IMR-90 (cell line): ENCODE results near the gene SPDYE1. TPM values are rescaled to one million over a fixed set of nuclear protein-coding genes. Genes with fewer than 3 reads are reported as not detected.

Experiments used
- ATAC-seq: fragments of 200-7000 bp; cut with Tn5 transposase; 2 replicates; pipeline ENCODE4 v1.9.1; 2020; ENCODE audit warnings: low read depth, mild to moderate bottlenecking, moderate library complexity
- BruUV-seq: library from RNA; stranded (reverse); fragments of 400-500 nt; replicated peaks from 2 replicates; lab custom pipeline; 2021; lab: Mats Ljungman, UMichigan
- CTCF ChIA-PET: fragments of 300-600 bp; formaldehyde crosslinking; extraction: SDS; loops from one replicate; lab custom pipeline; 2021; ENCODE audit warnings: antibody characterized with exemption; lab: Yijun Ruan, JAX
- POLR2A ChIA-PET: fragments of 300-600 bp; sonication (Branson Sonifier 250); formaldehyde crosslinking; loops from one replicate; lab custom pipeline; 2022; ENCODE audit warnings: antibody characterized with exemption; ENCODE audit not compliant: unreplicated experiment; lab: Charles Lee
- DNase-seq: peaks from one replicate; pipeline ENCODE4 v3.0.0; 2013
- H2AFZ ChIP-seq: replicated peaks from 2 replicates; pipeline ENCODE3; 2013; ENCODE audit warnings: low read length, mild to moderate bottlenecking; ENCODE audit not compliant: poor library complexity
- H2AK5ac ChIP-seq: 2 replicates; pipeline ENCODE4 v1.6.1; 2013; ENCODE audit warnings: low read depth, low read length, inconsistent platforms
- H2AK9ac ChIP-seq: replicated peaks from 2 replicates; pipeline ENCODE3; 2013; ENCODE audit warnings: mild to moderate bottlenecking, low read depth, low read length, moderate library complexity; ENCODE audit not compliant: poor library complexity
- H2BK120ac ChIP-seq: 2 replicates; pipeline ENCODE4 v1.6.1; 2013; ENCODE audit warnings: low read depth, low read length, inconsistent platforms
- H2BK15ac ChIP-seq: 3 replicates; pipeline ENCODE4 v1.6.1; 2013; ENCODE audit warnings: low read depth, low read length, inconsistent platforms
- H2BK20ac ChIP-seq: 2 replicates; pipeline ENCODE4 v1.6.1; 2013; ENCODE audit warnings: low read depth, mild to moderate bottlenecking, inconsistent platforms, low read length, moderate library complexity
- H2BK5ac ChIP-seq: 2 replicates; pipeline ENCODE4 v1.6.1; 2013; ENCODE audit warnings: mild to moderate bottlenecking, low read depth, low read length, inconsistent platforms; ENCODE audit not compliant: poor library complexity, severe bottlenecking
- H3K14ac ChIP-seq: replicated peaks from 2 replicates; pipeline ENCODE4 v1.6.1; 2013; ENCODE audit warnings: low read depth, low read length, inconsistent platforms
- H3K18ac ChIP-seq: 2 replicates; pipeline ENCODE4 v1.6.1; 2013; ENCODE audit warnings: low read depth, low read length, control low read depth
- H3K23ac ChIP-seq: 2 replicates; pipeline ENCODE4 v1.6.1; 2013; ENCODE audit warnings: low read depth, low read length, inconsistent platforms
- H3K27ac ChIP-seq: 2 replicates; pipeline ENCODE4 v1.5.1; 2013; ENCODE audit warnings: mild to moderate bottlenecking, control low read depth, low read length; ENCODE audit not compliant: insufficient read depth
- H3K27me3 ChIP-seq: 2 replicates; pipeline ENCODE4 v1.6.1; 2013; ENCODE audit warnings: low read length; ENCODE audit not compliant: control insufficient read depth, insufficient read depth
- H3K36me3 ChIP-seq: 2 replicates; pipeline ENCODE4 v1.6.1; 2013; ENCODE audit warnings: low read length, mixed read lengths; ENCODE audit not compliant: control insufficient read depth, insufficient read depth
- H3K4ac ChIP-seq: 2 replicates; pipeline ENCODE4 v1.6.1; 2013; ENCODE audit warnings: low read depth, low read length, inconsistent platforms
- H3K4me1 ChIP-seq: 2 replicates; pipeline ENCODE4 v1.6.1; 2013; ENCODE audit warnings: low read length, mixed read lengths; ENCODE audit not compliant: control insufficient read depth, insufficient read depth
- H3K4me2 ChIP-seq: 2 replicates; pipeline ENCODE4 v1.6.1; 2013; ENCODE audit warnings: low read depth, mild to moderate bottlenecking, control low read depth, low read length, moderate library complexity
- H3K4me3 ChIP-seq: 2 replicates; pipeline ENCODE4 v1.5.1; 2013; ENCODE audit warnings: low read depth, mild to moderate bottlenecking, control low read depth, low read length, moderate library complexity; ENCODE audit not compliant: insufficient read depth
- H3K56ac ChIP-seq: 2 replicates; pipeline ENCODE4 v1.6.1; 2013; ENCODE audit warnings: low read length, inconsistent platforms; ENCODE audit not compliant: insufficient read depth; ENCODE audit errors: extremely low read depth
- H3K79me1 ChIP-seq, 2 experiments: 2 replicates each; pipeline ENCODE4 v1.6.1; 2013; ENCODE audit warnings: low read length in 2 of 2, inconsistent platforms in 1 of 2, low read depth in 1 of 2
- H3K9ac ChIP-seq: 2 replicates; pipeline ENCODE4 v1.6.1; 2013; ENCODE audit warnings: low read depth, low read length, control low read depth
- H3K9me1 ChIP-seq: 2 replicates; pipeline ENCODE4 v1.6.1; 2013; ENCODE audit warnings: low read length, inconsistent platforms; ENCODE audit not compliant: insufficient read depth
- H3K9me3 ChIP-seq: 2 replicates; pipeline ENCODE4 v1.6.1; 2013; ENCODE audit warnings: low read length; ENCODE audit not compliant: control insufficient read depth, insufficient read depth
- H4K20me1 ChIP-seq: 2 replicates; pipeline ENCODE4 v1.6.1; 2013; ENCODE audit warnings: low read length, inconsistent platforms; ENCODE audit not compliant: insufficient read depth
- H4K5ac ChIP-seq: 2 replicates; pipeline ENCODE4 v1.6.1; 2013; ENCODE audit warnings: mild to moderate bottlenecking, low read depth, low read length, control low read depth
- H4K8ac ChIP-seq, 2 experiments: 2 replicates each; pipeline ENCODE4 v1.6.1; 2013; ENCODE audit warnings: low read depth in 2 of 2, low read length in 2 of 2, control low read depth in 1 of 2, inconsistent platforms in 1 of 2
- H4K91ac ChIP-seq: 2 replicates; pipeline ENCODE4 v1.6.1; 2013; ENCODE audit warnings: low read depth, low read length, inconsistent platforms; ENCODE audit not compliant: insufficient read depth
- CHD1 ChIP-seq: IDR thresholded peaks from 2 replicates; pipeline ENCODE4 v1.6.1; 2012; ENCODE audit warnings: low read depth, low read length, improper control_type of control experiment
- CTCF ChIP-seq: conservative IDR thresholded peaks from 2 replicates; pipeline ENCODE4 v1.5.1; 2012; ENCODE audit warnings: mild to moderate bottlenecking, low read depth, low read length, improper control_type of control experiment
- FOS ChIP-seq: fragments of 150-350 bp; IDR thresholded peaks from 2 replicates; pipeline ENCODE4 v1.6.1; 2016; ENCODE audit warnings: low read depth, low read length
- NFE2L2 ChIP-seq: fragments of 150-350 bp; IDR thresholded peaks from 2 replicates; pipeline ENCODE4 v1.6.1; 2016; ENCODE audit warnings: low read depth, mild to moderate bottlenecking, low read length
- RAD21 ChIP-seq: IDR thresholded peaks from 2 replicates; pipeline ENCODE4 v1.6.1; 2012; ENCODE audit warnings: low read length, improper control_type of control experiment
- USF2 ChIP-seq: fragments of 150-350 bp; IDR thresholded peaks from 2 replicates; pipeline ENCODE4 v1.6.1; 2017; ENCODE audit warnings: mild to moderate bottlenecking, antibody characterized with exemption, low read length, low read depth
- whole genome bisulfite sequencing, 2 experiments: methylation state at CpG; one replicate each; pipeline versions ENCODE4 v1.1.5 to v1.1.7; 2013; ENCODE audit warnings: missing lambda C conversion rate in 2 of 2; ENCODE audit not compliant: insufficient read length in 1 of 2; ENCODE audit errors: extremely low coverage in 2 of 2; 5-methylcytosine and 5-hydroxymethylcytosine counted together
- dilution Hi-C: fragments of 300-500 bp; cut with HindIII; formaldehyde crosslinking; loops from one replicate; pipeline ENCODE4 v1.14.3; 2018; ENCODE audit warnings: low sequenced_read_pairs; ENCODE audit not compliant: unreplicated experiment
- in situ Hi-C: fragments of 300-500 bp; cut with MboI; formaldehyde crosslinking; loops from 3 replicates; pipeline ENCODE4 v1.14.3; 2019; ENCODE audit warnings: low sequenced_read_pairs, inconsistent platforms, mixed read lengths
- intact Hi-C: fragments of 100-400 bp; cut with micrococcal nuclease; formaldehyde crosslinking; loops from 2 replicates; pipeline ENCODE4 v1.10.0; 2022
- polyA plus RNA-seq, 3 experiments: library from polyadenylated mRNA; depleted of rRNA; stranded (reverse); fragments of >200 nt; gene quantifications; 2 replicates each; pipeline ENCODE4 v1.2.3, GENCODE V29; 2012; ENCODE audit warnings: low replicate concordance in 1 of 3
- total RNA-seq: library from RNA; depleted of rRNA; stranded (reverse); fragments of >200 nt; gene quantifications from 2 replicates; pipeline ENCODE4 v1.2.3, GENCODE V29; 2012
- TF ChIP-seq, protein P1 (sequence below): fragments of 150-350 bp; IDR thresholded peaks from 2 replicates; pipeline ENCODE4 v1.6.1; 2016; ENCODE audit warnings: low read depth, mild to moderate bottlenecking, low read length, moderate library complexity, borderline replicate concordance

The SPDYE1 gene
- total and polyA plus RNA-seq, 2 of the 4 experiments (the other 2 are of a cell fraction): not detected

DNA sequence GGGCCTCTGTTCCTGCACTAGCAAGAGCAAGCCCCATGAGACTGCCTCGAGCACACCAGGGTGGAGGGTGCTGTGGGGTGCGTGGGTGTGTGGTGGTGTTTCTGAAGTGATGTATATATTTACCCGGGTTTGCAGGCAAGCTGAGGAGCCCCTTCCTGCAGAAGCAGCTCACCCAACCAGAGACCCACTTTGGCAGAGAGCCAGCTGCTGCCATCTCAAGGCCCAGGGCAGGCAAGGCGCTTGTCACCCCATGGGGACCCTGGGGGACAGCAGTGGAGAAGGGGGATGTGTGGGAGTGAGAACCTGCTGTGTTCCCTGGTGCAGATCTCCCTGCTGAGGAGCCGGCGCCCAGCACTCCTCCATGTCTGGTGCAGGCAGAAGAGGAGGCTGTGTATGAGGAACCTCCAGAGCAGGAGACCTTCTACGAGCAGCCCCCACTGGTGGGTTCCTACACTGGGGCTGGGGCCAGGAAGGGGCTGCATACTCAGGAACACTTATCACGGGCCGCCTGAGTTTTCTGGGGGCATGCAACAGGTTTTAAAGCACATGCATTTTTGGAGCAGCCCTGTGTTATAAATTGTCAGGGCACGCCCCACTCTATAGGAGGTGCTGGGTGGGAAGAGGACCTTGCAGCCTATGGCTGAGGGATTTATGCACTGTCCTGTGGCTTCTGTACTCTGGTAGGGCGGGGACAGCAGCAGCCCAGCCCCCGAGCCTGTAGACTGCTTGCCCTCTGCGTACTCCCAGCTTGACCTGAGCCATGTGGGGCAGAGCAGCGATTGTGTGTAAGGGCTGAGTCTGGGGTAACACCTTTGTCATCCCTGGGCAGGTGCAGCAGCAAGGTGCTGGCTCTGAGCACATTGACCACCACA is 61.8 kb downstream of the SPDYE1 start:
- no peaks in the 10 kb centered on the region; the same call in 1 of the 2 replicates for H3K9me1 ChIP-seq
- H2BK20ac ChIP-seq: no peak overlapping the region
- H4K8ac ChIP-seq: no peak overlapping the region
- H3K36me3 ChIP-seq: peaks cover 61% of the 10 kb centered on the region
- H3K4me3 ChIP-seq: no peak overlapping the region
- dilution Hi-C loops (no loop called here), intact Hi-C loops (no loop called here), in situ Hi-C loops (no loop called here)
- H2AFZ ChIP-seq: no peak overlapping the region
- ChIA-PET CTCF (no interaction called here), POLR2A (no interaction called here)
- H3K27me3 ChIP-seq: no peaks in the 10 kb centered on the region
- H3K4me2 ChIP-seq: no peak overlapping the region
- DNase-seq: no peak
- H2BK15ac ChIP-seq: no peak overlapping the region
- peaks cover 36% of the 10 kb centered on the region for H4K20me1 ChIP-seq
- no peak overlapping the region for H3K4ac ChIP-seq
- H2BK120ac ChIP-seq: no peak overlapping the region
- peaks cover 15 to 16% of the 10 kb centered on the region in 2 experiments for H3K79me1 ChIP-seq
- no peak overlapping the region for H3K27ac ChIP-seq
- no peaks in the 10 kb centered on the region for H3K4me1 ChIP-seq
- H2BK5ac ChIP-seq: no peak overlapping the region
- H3K18ac ChIP-seq: no peak overlapping the region
- ATAC-seq: no peak
- no peak overlapping the region for H2AK9ac ChIP-seq
- no peak overlapping the region for H3K56ac ChIP-seq
- no peak overlapping the region for H3K14ac ChIP-seq
- no peak overlapping the region for H4K5ac ChIP-seq
- no peak overlapping the region for H4K91ac ChIP-seq
- 95% methylated on average over 6 of the region's 14 CpGs; no CpG with 5 or more reads in 1 of the 2 experiments for WGBS, 2 experiments
- no peak overlapping the region for H2AK5ac ChIP-seq
- BruUV-seq: no TSS peak
- no peaks in the 10 kb centered on the region for H3K9me3 ChIP-seq
- H3K23ac ChIP-seq: no peak overlapping the region
- TF ChIP-seq, protein P1, sequence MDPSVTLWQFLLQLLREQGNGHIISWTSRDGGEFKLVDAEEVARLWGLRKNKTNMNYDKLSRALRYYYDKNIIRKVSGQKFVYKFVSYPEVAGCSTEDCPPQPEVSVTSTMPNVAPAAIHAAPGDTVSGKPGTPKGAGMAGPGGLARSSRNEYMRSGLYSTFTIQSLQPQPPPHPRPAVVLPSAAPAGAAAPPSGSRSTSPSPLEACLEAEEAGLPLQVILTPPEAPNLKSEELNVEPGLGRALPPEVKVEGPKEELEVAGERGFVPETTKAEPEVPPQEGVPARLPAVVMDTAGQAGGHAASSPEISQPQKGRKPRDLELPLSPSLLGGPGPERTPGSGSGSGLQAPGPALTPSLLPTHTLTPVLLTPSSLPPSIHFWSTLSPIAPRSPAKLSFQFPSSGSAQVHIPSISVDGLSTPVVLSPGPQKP: no peak
- TF ChIP-seq CTCF (no peak), FOS (no peak), RAD21 (no peak), NFE2L2 (no peak), USF2 (no peak), CHD1 (no peak)
- no peak overlapping the region for H3K9ac ChIP-seq
